B cell (primary cell): ENCODE data around the gene KRI1. TPM values are rescaled to one million over a fixed set of nuclear protein-coding genes. Genes with fewer than 3 reads are reported as not detected.

Experiments used
- ATAC-seq: fragments of 200-7000 bp; cut with Tn5 transposase; one replicate; pipeline ENCODE4 v1.10.0; 2021; ENCODE audit warnings: low read depth, mild to moderate bottlenecking, moderate number of reproducible peaks, moderate library complexity
- CTCF ChIA-PET: fragments of 350-600 bp; sonication (Branson Sonifier 250); formaldehyde crosslinking; loops from one replicate; lab custom pipeline; 2021; ENCODE audit warnings: antibody characterized with exemption, inconsistent platforms; lab: Charles Lee
- POLR2A ChIA-PET: fragments of 350-600 bp; sonication (Branson Sonifier 250); formaldehyde crosslinking; loops from one replicate; lab custom pipeline; 2021; ENCODE audit warnings: antibody characterized with exemption; lab: Charles Lee
- DNase-seq: peaks from one replicate; pipeline ENCODE4 v3.0.0; 2013
- H2AFZ ChIP-seq: 2 replicates; pipeline ENCODE4 v1.6.1; 2012; ENCODE audit warnings: mild to moderate bottlenecking, low read depth, low read length; ENCODE audit not compliant: insufficient read depth, poor library complexity, severe bottlenecking
- H3K27ac ChIP-seq, 2 donors: 1 replicate in 1 of 2; 2 replicates in 1 of 2; pipeline ENCODE4 v1.5.1; 2012 to 2013; ENCODE audit warnings: low read length in 2 of 2, mild to moderate bottlenecking in 2 of 2, moderate library complexity in 1 of 2
- H3K27me3 ChIP-seq, 4 experiments: fragments of 200-600 bp in 1 of 4; sonication (generic) in 1 of 4; replicated peaks in 1 of 4; 1 replicate in 2 of 4; 2 replicates in 2 of 4; pipeline versions ENCODE4 v1.6.1 to v1.7.0; 2013 to 2016; ENCODE audit warnings: low read length in 3 of 4, mild to moderate bottlenecking in 2 of 4, mixed read lengths in 1 of 4, moderate library complexity in 1 of 4; ENCODE audit not compliant: insufficient read depth in 4 of 4, control insufficient read depth in 3 of 4; ENCODE audit errors: control extremely low read depth in 1 of 4
- H3K36me3 ChIP-seq, 2 experiments: replicated peaks in 1 of 2; 1 replicate in 1 of 2; 2 replicates in 1 of 2; pipeline versions ENCODE4 v1.6.1 to v1.7.1; 2013; ENCODE audit warnings: low read length in 1 of 2; ENCODE audit not compliant: insufficient read depth in 2 of 2, control insufficient read depth in 1 of 2; ENCODE audit errors: control extremely low read depth in 1 of 2, extremely low read depth in 1 of 2
- H3K4me1 ChIP-seq, 2 donors: fragments of 200-600 bp in 1 of 2; sonication (generic) in 1 of 2; 1 replicate in 1 of 2; 2 replicates in 1 of 2; pipeline versions ENCODE4 v1.5.1 to v1.6.1; 2013 to 2017; ENCODE audit warnings: low read length in 2 of 2; ENCODE audit not compliant: control insufficient read depth in 2 of 2, insufficient read depth in 2 of 2
- H3K4me2 ChIP-seq: replicated peaks from 2 replicates; pipeline ENCODE3; 2012; ENCODE audit warnings: mild to moderate bottlenecking, low read depth, low read length; ENCODE audit not compliant: poor library complexity, severe bottlenecking
- H3K4me3 ChIP-seq, 5 experiments: fragments of 200-600 bp in 1 of 5; sonication (generic) in 1 of 5; 1 replicate in 3 of 5; 2 replicates in 2 of 5; pipeline versions ENCODE4 v1.5.1 to v1.7.0; 2011 to 2016; ENCODE audit warnings: low read length in 4 of 5, mild to moderate bottlenecking in 4 of 5, low read depth in 2 of 5, control low read depth in 1 of 5, moderate library complexity in 1 of 5; ENCODE audit not compliant: insufficient read depth in 1 of 5; ENCODE audit errors: control extremely low read depth in 1 of 5, extremely low read depth in 1 of 5
- H3K79me2 ChIP-seq: fragments of 200-600 bp; sonication (generic); one replicate; pipeline ENCODE4 v1.6.0; 2016; ENCODE audit warnings: low read length; ENCODE audit not compliant: control insufficient read depth, insufficient read depth
- H3K9ac ChIP-seq: fragments of 200-600 bp; sonication (generic); 2 replicates; pipeline ENCODE4 v1.6.1; 2017; ENCODE audit warnings: mild to moderate bottlenecking, low read length, moderate library complexity
- H3K9me3 ChIP-seq, 3 donors: one replicate each; pipeline versions ENCODE4 v1.6.1 to v1.7.1; 2013; ENCODE audit warnings: low read length in 2 of 3; ENCODE audit not compliant: control insufficient read depth in 2 of 3, insufficient read depth in 1 of 3; ENCODE audit errors: control extremely low read depth in 1 of 3
- H4K20me1 ChIP-seq: 2 replicates; pipeline ENCODE4 v1.6.0; 2012; ENCODE audit warnings: mild to moderate bottlenecking, low read length; ENCODE audit not compliant: insufficient read depth, control insufficient read depth, poor library complexity, severe bottlenecking
- H3K27ac Mint-ChIP-seq: one replicate; pipeline ENCODE4 v1.8.0; 2021; ENCODE audit warnings: mixed read lengths
- H3K27me3 Mint-ChIP-seq: one replicate; pipeline ENCODE4 v1.8.0; 2021; ENCODE audit warnings: mixed read lengths
- H3K4me1 Mint-ChIP-seq: one replicate; pipeline ENCODE4 v1.8.0; 2021; ENCODE audit warnings: mixed read lengths
- H3K4me3 Mint-ChIP-seq: one replicate; pipeline ENCODE4 v1.8.0; 2021; ENCODE audit warnings: mixed read lengths
- H3K9me3 Mint-ChIP-seq: one replicate; pipeline ENCODE4 v1.8.0; 2022; ENCODE audit warnings: mixed read lengths; ENCODE audit not compliant: insufficient read depth
- CTCF ChIP-seq: fragments of 200-600 bp; IDR thresholded peaks from one replicate; pipeline ENCODE4 v1.8.0; 2022; ENCODE audit warnings: antibody characterized with exemption, mild to moderate bottlenecking
- EZH2 ChIP-seq: IDR thresholded peaks from 2 replicates; pipeline ENCODE4 v1.6.1; 2012; ENCODE audit warnings: borderline replicate concordance, low read depth, mild to moderate bottlenecking, moderate library complexity, low read length; ENCODE audit not compliant: insufficient read depth, poor library complexity, severe bottlenecking
- WGBS: methylation state at CpG from one replicate; pipeline ENCODE4 v1.1.5; 2013; ENCODE audit warnings: missing lambda C conversion rate; ENCODE audit not compliant: insufficient coverage; 5-methylcytosine and 5-hydroxymethylcytosine counted together
- intact Hi-C: fragments of 100-400 bp; cut with micrococcal nuclease; formaldehyde crosslinking; loops from one replicate; pipeline ENCODE4 v1.10.0; 2022
- polyA plus RNA-seq: library from polyadenylated mRNA; depleted of rRNA; stranded (reverse); fragments of >200 nt; gene quantifications from 2 replicates; pipeline ENCODE4 v1.2.3, GENCODE V29; 2012
- total RNA-seq, 2 donors: library from RNA; stranded (reverse); fragments of 120-200 nt in 1 of 2; gene quantifications; 1 replicate in 1 of 2; 2 replicates in 1 of 2; pipeline versions ENCODE4 v1.2.3 to v1.2.4, GENCODE V29; 2013 to 2022

Gene KRI1
- total and polyA plus RNA-seq, 2 donors (not counting 1 experiment from before 2014, with no cell fraction given) = 46.7 to 62.8 TPM

- peak; percentile 99 for ATAC-seq
- intact Hi-C loops = loop anchor here (1.0 to 5.0 kb wide), 5 partner anchors 22 to 118 kb away; no protein-coding TSS in a partner anchor
Observed at GRCh38 chr19:10580979-10581631, 15.3 kb upstream of the KRI1 start.

More at GRCh38 chr19:10580979-10581631, 15.3 kb upstream of the KRI1 start:
- Mint-ChIP-seq H3K9me3 (no peaks in the 10 kb centered on the region), H3K4me3 (peak overlapping the region; percentile 30), H3K4me1 (peaks cover 16% of the 10 kb centered on the region), H3K27ac (peak overlapping the region; percentile 16), H3K27me3 (no peaks in the 10 kb centered on the region)
- peak; percentile 93 for DNase-seq
- WGBS = 27% methylated on average over 29 of the region's 31 CpGs
- Histone ChIP-seq H3K9ac (no peak overlapping the region), H3K9me3 (no peaks in the 10 kb centered on the region), H3K36me3 (no peaks in the 10 kb centered on the region), H3K27me3 (no peaks in the 10 kb centered on the region), H3K4me1 (peaks cover 4 to 8% of the 10 kb centered on the region in 2 donors), H2AFZ (peak overlapping the region; percentile 52), H4K20me1 (no peaks in the 10 kb centered on the region), H3K27ac (no peak overlapping the region), H3K79me2 (peaks cover 9% of the 10 kb centered on the region), H3K4me3 (peak overlapping the region in 1 of 5 experiments; percentile 2), H3K4me2 (peak overlapping the region; percentile 47)
- POLR2A ChIA-PET = interaction anchor here (0.5 to 2.5 kb wide), 10 partner anchors 21 to 149 kb away, joined by 3 to 29 read pairs (median 3); partner anchors contain the start of genes KEAP1 and QTRT1
- no peak for TF ChIP-seq EZH2
- peak; percentile 98 for TF ChIP-seq CTCF
- CTCF ChIA-PET = interaction anchor here (0.7 to 9.2 kb wide), 49 partner anchors 10 to 736 kb away, joined by 3 to 464 read pairs (median 6); partner anchors contain the start of genes ATG4D, KEAP1, QTRT1 and SLC44A2
